ENCODE data around the gene PANX1.

The PANX1 gene

GRCh38 chr11:94142308-94143281, 14.0 kb downstream of the PANX1 start:
- H3K4me3 ChIP-seq (ENCODE audit: low read depth, low read length): no peak overlapping the region
- peaks cover 34% of the 10 kb centered on the region for H3K4me1 ChIP-seq (ENCODE audit: control insufficient read depth, insufficient read depth, low read length)
- no peaks in the 10 kb centered on the region for H3K9me3 ChIP-seq (ENCODE audit: control insufficient read depth, insufficient read depth, low read length)
- H3K36me3 ChIP-seq (ENCODE audit: control insufficient read depth, insufficient read depth, low read length): no peaks in the 10 kb centered on the region
- no peaks in the 10 kb centered on the region for H3K27me3 ChIP-seq (ENCODE audit: control insufficient read depth, insufficient read depth, low read length)
- H3K9ac ChIP-seq (ENCODE audit: low read depth, low read length): no peak overlapping the region

DNA sequence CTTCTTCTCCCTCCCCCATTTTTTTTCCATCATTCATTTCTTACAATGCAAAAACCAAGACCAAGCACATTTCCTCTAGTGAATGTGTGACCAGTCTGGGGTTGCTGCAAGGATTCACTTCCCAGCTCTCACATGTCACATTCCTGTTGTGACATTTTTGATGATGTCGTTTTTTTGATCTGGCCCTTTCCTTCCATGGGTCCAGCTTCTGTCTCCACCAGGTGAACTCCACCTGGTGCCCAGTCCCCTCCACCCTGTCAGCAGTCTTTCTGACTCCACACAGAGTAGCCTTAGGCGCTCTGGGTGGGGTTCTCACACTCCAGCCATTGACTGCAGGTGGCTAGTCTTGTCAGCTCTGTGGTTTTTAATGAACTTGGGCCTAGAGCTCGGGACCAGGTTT, 15.6 kb downstream of the PANX1 start:
- no peak overlapping the region for H3K9ac ChIP-seq (ENCODE audit: low read depth, low read length)
- H3K27me3 ChIP-seq (ENCODE audit: control insufficient read depth, insufficient read depth, low read length): no peaks in the 10 kb centered on the region
- H3K4me3 ChIP-seq (ENCODE audit: low read depth, low read length): no peak overlapping the region
- H3K4me1 ChIP-seq (ENCODE audit: control insufficient read depth, insufficient read depth, low read length): peaks cover 38% of the 10 kb centered on the region
- no peaks in the 10 kb centered on the region for H3K36me3 ChIP-seq (ENCODE audit: control insufficient read depth, insufficient read depth, low read length)
- no peaks in the 10 kb centered on the region for H3K9me3 ChIP-seq (ENCODE audit: control insufficient read depth, insufficient read depth, low read length)

GRCh38 chr11:94144664-94145063, 16.0 kb downstream of the PANX1 start:
- peaks cover 35% of the 10 kb centered on the region for H3K4me1 ChIP-seq (ENCODE audit: control insufficient read depth, insufficient read depth, low read length)
- no peak overlapping the region for H3K9ac ChIP-seq (ENCODE audit: low read depth, low read length)
- H3K4me3 ChIP-seq (ENCODE audit: low read depth, low read length): no peak overlapping the region
- H3K36me3 ChIP-seq (ENCODE audit: control insufficient read depth, insufficient read depth, low read length): no peaks in the 10 kb centered on the region
- no peaks in the 10 kb centered on the region for H3K27me3 ChIP-seq (ENCODE audit: control insufficient read depth, insufficient read depth, low read length)
- no peaks in the 10 kb centered on the region for H3K9me3 ChIP-seq (ENCODE audit: control insufficient read depth, insufficient read depth, low read length)

GRCh38 chr11:94145431-94145830, 16.8 kb downstream of the PANX1 start:
- Histone ChIP-seq H3K9me3 (ENCODE audit: control insufficient read depth, insufficient read depth, low read length) (no peaks in the 10 kb centered on the region), H3K9ac (ENCODE audit: low read depth, low read length) (no peak overlapping the region), H3K27me3 (ENCODE audit: control insufficient read depth, insufficient read depth, low read length) (no peaks in the 10 kb centered on the region), H3K36me3 (ENCODE audit: control insufficient read depth, insufficient read depth, low read length) (no peaks in the 10 kb centered on the region), H3K4me1 (ENCODE audit: control insufficient read depth, insufficient read depth, low read length) (peaks cover 32% of the 10 kb centered on the region), H3K4me3 (ENCODE audit: low read depth, low read length) (no peak overlapping the region)

DNA sequence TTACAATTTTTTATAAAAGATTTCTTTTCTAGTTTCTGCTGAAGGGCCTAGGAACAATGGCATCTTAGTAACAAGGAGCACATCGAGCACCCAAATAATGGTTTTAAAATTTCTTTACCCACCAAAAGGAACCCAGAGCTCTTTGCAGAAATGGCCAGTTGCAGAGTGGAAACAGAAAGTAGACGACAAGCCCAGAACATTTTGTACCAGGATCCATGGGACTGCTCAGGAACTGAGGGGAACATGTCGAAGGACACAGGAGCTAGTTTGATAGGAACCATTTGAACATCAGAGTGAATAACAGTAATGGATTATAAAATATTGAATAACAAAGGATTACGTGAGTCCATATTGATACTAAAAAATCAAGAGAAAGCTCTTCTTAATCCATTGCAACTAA, 17.3 kb downstream of the PANX1 start:
- H3K36me3 ChIP-seq (ENCODE audit: control insufficient read depth, insufficient read depth, low read length): no peaks in the 10 kb centered on the region
- H3K4me1 ChIP-seq (ENCODE audit: control insufficient read depth, insufficient read depth, low read length): peaks cover 34% of the 10 kb centered on the region
- H3K9me3 ChIP-seq (ENCODE audit: control insufficient read depth, insufficient read depth, low read length): no peaks in the 10 kb centered on the region
- no peak overlapping the region for H3K4me3 ChIP-seq (ENCODE audit: low read depth, low read length)
- no peak overlapping the region for H3K9ac ChIP-seq (ENCODE audit: low read depth, low read length)
- no peaks in the 10 kb centered on the region for H3K27me3 ChIP-seq (ENCODE audit: control insufficient read depth, insufficient read depth, low read length)

DNA sequence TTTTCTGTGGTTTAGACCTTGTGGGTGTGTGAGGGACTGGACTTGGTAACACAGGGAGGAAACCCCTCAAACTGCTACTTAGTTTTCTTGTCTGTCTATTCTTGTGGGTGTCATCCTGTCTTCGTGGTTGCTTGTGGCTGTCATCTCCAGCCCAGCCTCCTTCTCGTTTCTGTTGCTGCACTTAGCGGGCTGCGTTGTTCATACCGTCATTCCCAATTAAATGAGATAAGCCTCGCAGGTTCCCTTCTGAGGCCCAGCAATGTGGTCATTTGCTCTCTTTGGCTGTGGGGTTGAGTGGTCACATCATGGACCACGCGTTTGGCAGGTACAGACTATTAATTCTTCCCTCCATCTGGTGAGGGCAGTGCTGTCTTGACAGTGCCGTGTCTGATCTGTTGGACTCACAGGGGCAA, 18.8 kb downstream of the PANX1 start:
- Histone ChIP-seq H3K4me3 (ENCODE audit: low read depth, low read length) (no peak overlapping the region), H3K27me3 (ENCODE audit: control insufficient read depth, insufficient read depth, low read length) (no peaks in the 10 kb centered on the region), H3K4me1 (ENCODE audit: control insufficient read depth, insufficient read depth, low read length) (peaks cover 34% of the 10 kb centered on the region), H3K36me3 (ENCODE audit: control insufficient read depth, insufficient read depth, low read length) (no peaks in the 10 kb centered on the region), H3K9me3 (ENCODE audit: control insufficient read depth, insufficient read depth, low read length) (no peaks in the 10 kb centered on the region), H3K9ac (ENCODE audit: low read depth, low read length) (no peak overlapping the region)

GRCh38 chr11:94148189-94148588, 19.5 kb downstream of the PANX1 start:
- no peaks in the 10 kb centered on the region for H3K27me3 ChIP-seq (ENCODE audit: control insufficient read depth, insufficient read depth, low read length)
- H3K36me3 ChIP-seq (ENCODE audit: control insufficient read depth, insufficient read depth, low read length): no peaks in the 10 kb centered on the region
- H3K9me3 ChIP-seq (ENCODE audit: control insufficient read depth, insufficient read depth, low read length): no peaks in the 10 kb centered on the region
- no peak overlapping the region for H3K4me3 ChIP-seq (ENCODE audit: low read depth, low read length)
- H3K9ac ChIP-seq (ENCODE audit: low read depth, low read length): no peak overlapping the region
- H3K4me1 ChIP-seq (ENCODE audit: control insufficient read depth, insufficient read depth, low read length): peaks cover 30% of the 10 kb centered on the region

GRCh38 chr11:94149431-94150017, 20.9 kb downstream of the PANX1 start:
- H3K27me3 ChIP-seq (ENCODE audit: control insufficient read depth, insufficient read depth, low read length): no peaks in the 10 kb centered on the region
- H3K36me3 ChIP-seq (ENCODE audit: control insufficient read depth, insufficient read depth, low read length): no peaks in the 10 kb centered on the region
- H3K4me1 ChIP-seq (ENCODE audit: control insufficient read depth, insufficient read depth, low read length): peaks cover 33% of the 10 kb centered on the region
- H3K4me3 ChIP-seq (ENCODE audit: low read depth, low read length): no peak overlapping the region
- H3K9ac ChIP-seq (ENCODE audit: low read depth, low read length): no peak overlapping the region
- no peaks in the 10 kb centered on the region for H3K9me3 ChIP-seq (ENCODE audit: control insufficient read depth, insufficient read depth, low read length)

DNA sequence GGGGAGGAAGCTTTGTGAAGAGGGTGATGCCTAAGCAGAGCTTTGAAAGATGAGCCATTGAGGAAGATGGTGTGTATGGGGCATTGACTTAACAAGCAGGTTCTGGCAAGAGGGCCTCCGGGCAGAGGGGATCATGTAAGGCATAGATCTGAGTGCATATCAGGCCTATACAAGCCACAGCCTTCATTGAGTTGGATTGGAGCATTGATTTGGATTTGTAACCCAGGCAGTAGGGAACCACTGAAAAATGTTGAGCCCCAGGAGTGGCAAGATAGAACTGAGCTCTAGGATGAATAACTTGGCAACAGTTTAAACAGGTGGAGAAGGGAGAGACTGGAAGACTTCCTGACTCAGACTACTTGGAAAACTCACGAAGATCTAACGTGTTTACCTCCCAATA, 21.4 kb downstream of the PANX1 start:
- Histone ChIP-seq H3K9ac (ENCODE audit: low read depth, low read length) (no peak overlapping the region), H3K36me3 (ENCODE audit: control insufficient read depth, insufficient read depth, low read length) (no peaks in the 10 kb centered on the region), H3K4me1 (ENCODE audit: control insufficient read depth, insufficient read depth, low read length) (peaks cover 33% of the 10 kb centered on the region), H3K4me3 (ENCODE audit: low read depth, low read length) (no peak overlapping the region), H3K27me3 (ENCODE audit: control insufficient read depth, insufficient read depth, low read length) (no peaks in the 10 kb centered on the region), H3K9me3 (ENCODE audit: control insufficient read depth, insufficient read depth, low read length) (no peaks in the 10 kb centered on the region)

- Histone ChIP-seq H3K27me3 (ENCODE audit: control insufficient read depth, insufficient read depth, low read length) (no peaks in the 10 kb centered on the region), H3K4me3 (ENCODE audit: low read depth, low read length) (no peak overlapping the region), H3K9ac (ENCODE audit: low read depth, low read length) (no peak overlapping the region), H3K9me3 (ENCODE audit: control insufficient read depth, insufficient read depth, low read length) (no peaks in the 10 kb centered on the region), H3K36me3 (ENCODE audit: control insufficient read depth, insufficient read depth, low read length) (no peaks in the 10 kb centered on the region), H3K4me1 (ENCODE audit: control insufficient read depth, insufficient read depth, low read length) (peaks cover 33% of the 10 kb centered on the region)
Measured at GRCh38 chr11:94150704-94151685, 22.4 kb downstream of the PANX1 start.

DNA sequence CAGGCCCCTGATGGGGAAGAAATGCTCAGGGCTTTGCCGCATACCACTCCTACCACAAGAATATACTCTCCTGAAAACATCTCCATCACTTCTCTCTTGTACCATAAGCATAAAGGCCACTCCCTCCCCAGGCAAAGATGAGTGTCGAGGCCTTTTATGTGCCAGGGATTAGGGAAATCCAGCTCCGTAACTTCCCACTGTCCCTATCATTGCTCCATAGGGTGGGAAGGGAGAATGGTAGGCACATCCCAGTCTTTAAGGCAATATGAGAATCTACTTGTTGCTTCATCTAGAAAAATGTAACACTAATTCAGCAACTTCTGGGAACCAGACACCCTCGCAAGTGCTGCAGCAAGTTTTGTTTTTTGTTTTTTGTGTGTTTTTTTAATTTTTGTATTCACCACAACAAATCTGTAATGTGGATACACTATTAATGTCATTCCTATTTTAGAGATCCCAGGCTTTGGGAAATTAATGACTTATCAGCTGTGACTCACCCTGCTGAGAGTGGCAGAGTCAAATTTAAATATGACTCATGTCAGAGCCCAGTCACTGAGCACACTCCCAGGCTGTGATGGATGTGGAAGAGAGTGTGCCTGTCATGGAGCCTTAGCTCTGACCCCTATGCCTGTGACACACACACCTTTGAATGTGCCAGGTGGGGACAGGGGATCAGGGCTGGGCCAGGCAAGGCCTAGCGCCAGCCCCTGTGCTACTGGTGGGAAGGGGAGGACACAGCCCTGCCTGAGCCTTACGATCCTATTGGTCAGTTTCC, 23.4 kb downstream of the PANX1 start:
- Histone ChIP-seq H3K9ac (ENCODE audit: low read depth, low read length) (no peak overlapping the region), H3K36me3 (ENCODE audit: control insufficient read depth, insufficient read depth, low read length) (no peaks in the 10 kb centered on the region), H3K9me3 (ENCODE audit: control insufficient read depth, insufficient read depth, low read length) (no peaks in the 10 kb centered on the region), H3K27me3 (ENCODE audit: control insufficient read depth, insufficient read depth, low read length) (no peaks in the 10 kb centered on the region), H3K4me1 (ENCODE audit: control insufficient read depth, insufficient read depth, low read length) (peaks cover 30% of the 10 kb centered on the region), H3K4me3 (ENCODE audit: low read depth, low read length) (no peak overlapping the region)
